Hepatocyte (in vitro differentiated cells): Measurements from ENCODE around the gene ARL16. TPM values are rescaled to one million over a fixed set of nuclear protein-coding genes. Genes with fewer than 3 reads are reported as not detected.

ENCODE experiments used
- DNase-seq: peaks from one replicate; pipeline ENCODE4 v3.0.0-alpha.2; 2016; ENCODE audit warnings: low spot score
- H2AFZ ChIP-seq: fragments of 200-600 bp; sonication (generic); 2 replicates; pipeline ENCODE4 v1.6.0; 2016; ENCODE audit warnings: antibody characterized with exemption, mild to moderate bottlenecking
- H3K27ac ChIP-seq: fragments of 200-600 bp; sonication (generic); 2 replicates; pipeline ENCODE4 v1.5.1; 2016; ENCODE audit warnings: mild to moderate bottlenecking
- H3K27me3 ChIP-seq: fragments of 200-600 bp; sonication (generic); 2 replicates; pipeline ENCODE4 v1.6.1; 2016
- H3K36me3 ChIP-seq: fragments of 200-600 bp; sonication (generic); replicated peaks from 2 replicates; pipeline ENCODE4 v1.5.1; 2016; ENCODE audit warnings: low read depth; ENCODE audit not compliant: insufficient read depth
- H3K4me1 ChIP-seq: fragments of 200-600 bp; sonication (generic); 2 replicates; pipeline ENCODE4 v1.5.1; 2016; ENCODE audit warnings: mild to moderate bottlenecking, moderate library complexity; ENCODE audit not compliant: insufficient read depth
- H3K4me2 ChIP-seq: fragments of 200-600 bp; sonication (generic); 2 replicates; pipeline ENCODE4 v1.6.0; 2016
- H3K4me3 ChIP-seq: fragments of 200-600 bp; sonication (generic); 2 replicates; pipeline ENCODE4 v1.5.1; 2016; ENCODE audit warnings: mild to moderate bottlenecking
- H3K79me2 ChIP-seq: fragments of 200-600 bp; sonication (generic); 2 replicates; pipeline ENCODE4 v1.6.0; 2017; ENCODE audit warnings: mild to moderate bottlenecking
- H3K9me2 ChIP-seq: fragments of 200-600 bp; sonication (generic); replicated peaks from 2 replicates; pipeline ENCODE4 v1.6.0; 2017; ENCODE audit warnings: mild to moderate bottlenecking; ENCODE audit not compliant: insufficient read depth
- H3K9me3 ChIP-seq: fragments of 200-600 bp; sonication (generic); 2 replicates; pipeline ENCODE4 v1.5.1; 2016; ENCODE audit warnings: low read depth, mild to moderate bottlenecking
- H4K20me1 ChIP-seq: fragments of 200-600 bp; sonication (generic); 2 replicates; pipeline ENCODE4 v1.6.0; 2016; ENCODE audit warnings: mild to moderate bottlenecking; ENCODE audit not compliant: insufficient read depth, poor library complexity, severe bottlenecking
- EZH2 ChIP-seq: fragments of 200-600 bp; sonication (generic); IDR thresholded peaks from 2 replicates; pipeline ENCODE4 v1.6.1; 2016; ENCODE audit warnings: antibody characterized with exemption, mild to moderate bottlenecking, borderline replicate concordance
- EZH2phosphoT487 ChIP-seq: fragments of 200-600 bp; sonication (generic); IDR thresholded peaks from one replicate; pipeline ENCODE4 v1.6.1; 2018; ENCODE audit warnings: antibody characterized with exemption, mild to moderate bottlenecking, low read depth, moderate library complexity; ENCODE audit not compliant: unreplicated experiment, severe bottlenecking
- WGBS: methylation state at CpG from one replicate; pipeline ENCODE4 v1.1.6; 2016; ENCODE audit warnings: low lambda C conversion rate; ENCODE audit errors: missing lambda C conversion rate; 5-methylcytosine and 5-hydroxymethylcytosine counted together
- polyA plus RNA-seq: library from polyadenylated mRNA; unstranded; fragments of >200 nt; fragmentation: Nextera tagmentation; extraction: Ambion mirVana; gene quantifications from 2 replicates; pipeline ENCODE4 v1.2.1, GENCODE V29; 2016
- total RNA-seq: library from RNA; depleted of rRNA; stranded (reverse); fragments of >200 nt; gene quantifications from 2 replicates; pipeline ENCODE4 v1.2.3, GENCODE V29; 2014
- TF ChIP-seq, protein P1 (sequence below): fragments of 200-600 bp; sonication (generic); IDR thresholded peaks from 2 replicates; pipeline ENCODE4 v1.5.1; 2016; ENCODE audit warnings: antibody characterized with exemption, mild to moderate bottlenecking; ENCODE audit not compliant: poor library complexity

ARL16 gene
- total and polyA plus RNA-seq, 2 experiments from 2014 or later: 38.8 to 70.6 TPM

GRCh38 chr17:81710514-81711308 is 27.1 kb upstream of the ARL16 start:
- Histone ChIP-seq H3K4me2 (peak overlapping the region; percentile 97), H3K4me1 (peaks cover 31% of the 10 kb centered on the region), H3K4me3 (no peak overlapping the region), H4K20me1 (no peaks in the 10 kb centered on the region), H3K36me3 (no peaks in the 10 kb centered on the region), H3K9me2 (no peaks in the 10 kb centered on the region), H3K27me3 (no peaks in the 10 kb centered on the region), H3K79me2 (peaks cover 28% of the 10 kb centered on the region), H3K27ac (peak overlapping the region; percentile 84), H2AFZ (peak overlapping the region; percentile 8), H3K9me3 (no peaks in the 10 kb centered on the region)
- 14% methylated on average over 29 of the region's 29 CpGs for WGBS
- no peak for TF ChIP-seq EZH2
- TF ChIP-seq, protein P1, sequence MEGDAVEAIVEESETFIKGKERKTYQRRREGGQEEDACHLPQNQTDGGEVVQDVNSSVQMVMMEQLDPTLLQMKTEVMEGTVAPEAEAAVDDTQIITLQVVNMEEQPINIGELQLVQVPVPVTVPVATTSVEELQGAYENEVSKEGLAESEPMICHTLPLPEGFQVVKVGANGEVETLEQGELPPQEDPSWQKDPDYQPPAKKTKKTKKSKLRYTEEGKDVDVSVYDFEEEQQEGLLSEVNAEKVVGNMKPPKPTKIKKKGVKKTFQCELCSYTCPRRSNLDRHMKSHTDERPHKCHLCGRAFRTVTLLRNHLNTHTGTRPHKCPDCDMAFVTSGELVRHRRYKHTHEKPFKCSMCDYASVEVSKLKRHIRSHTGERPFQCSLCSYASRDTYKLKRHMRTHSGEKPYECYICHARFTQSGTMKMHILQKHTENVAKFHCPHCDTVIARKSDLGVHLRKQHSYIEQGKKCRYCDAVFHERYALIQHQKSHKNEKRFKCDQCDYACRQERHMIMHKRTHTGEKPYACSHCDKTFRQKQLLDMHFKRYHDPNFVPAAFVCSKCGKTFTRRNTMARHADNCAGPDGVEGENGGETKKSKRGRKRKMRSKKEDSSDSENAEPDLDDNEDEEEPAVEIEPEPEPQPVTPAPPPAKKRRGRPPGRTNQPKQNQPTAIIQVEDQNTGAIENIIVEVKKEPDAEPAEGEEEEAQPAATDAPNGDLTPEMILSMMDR: no peak
- DNase-seq: peak; percentile 41

DNA sequence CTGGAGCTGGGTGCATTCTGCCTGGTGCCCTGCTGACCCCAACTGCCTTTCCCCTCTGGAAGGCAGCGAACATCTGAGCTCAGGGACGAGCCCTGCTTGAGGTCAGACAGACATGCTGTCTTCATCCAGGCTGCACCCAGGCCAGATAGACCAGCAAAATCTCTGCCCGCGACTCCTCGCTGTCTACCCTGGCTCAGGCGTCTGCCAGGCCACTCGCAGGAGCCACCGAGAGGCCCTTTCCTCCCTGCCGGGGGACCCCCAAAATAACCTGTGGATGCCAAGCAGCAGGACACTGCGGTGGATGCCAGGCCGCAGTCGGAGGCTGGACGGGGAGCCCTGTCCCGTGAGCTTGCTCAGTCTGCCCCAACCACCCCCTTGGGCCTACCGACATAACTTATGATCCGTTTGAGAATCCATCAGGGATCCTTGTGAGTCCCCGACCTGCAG is 25.2 kb upstream of the ARL16 start:
- no peaks in the 10 kb centered on the region for H3K9me2 ChIP-seq
- TF ChIP-seq EZH2 (no peak), EZH2phosphoT487 (no peak)
- TF ChIP-seq, protein P1: no peak
- no peaks in the 10 kb centered on the region for H3K36me3 ChIP-seq
- no peaks in the 10 kb centered on the region for H3K9me3 ChIP-seq
- no peak overlapping the region for H3K27ac ChIP-seq
- H2AFZ ChIP-seq: no peak overlapping the region
- no peak overlapping the region for H3K4me3 ChIP-seq
- WGBS: 95% methylated on average over 17 of the region's 17 CpGs
- H4K20me1 ChIP-seq: no peaks in the 10 kb centered on the region
- H3K79me2 ChIP-seq: peaks cover 28% of the 10 kb centered on the region
- no peak overlapping the region for H3K4me2 ChIP-seq
- DNase-seq: no peak
- H3K27me3 ChIP-seq: no peaks in the 10 kb centered on the region
- peaks cover 34% of the 10 kb centered on the region for H3K4me1 ChIP-seq

- no peaks in the 10 kb centered on the region for H4K20me1 ChIP-seq
- WGBS: 97% methylated on average over 23 of the region's 25 CpGs
Measured at GRCh38 chr17:81707725-81708646, 24.4 kb upstream of the ARL16 start.

More at GRCh38 chr17:81707725-81708646, 24.4 kb upstream of the ARL16 start:
- Histone ChIP-seq H3K4me1 (peaks cover 26% of the 10 kb centered on the region), H3K4me2 (no peak overlapping the region), H3K27ac (no peak overlapping the region), H3K9me3 (no peaks in the 10 kb centered on the region), H2AFZ (no peak overlapping the region), H3K27me3 (no peaks in the 10 kb centered on the region), H3K79me2 (peaks cover 26% of the 10 kb centered on the region), H3K9me2 (no peaks in the 10 kb centered on the region), H3K36me3 (no peaks in the 10 kb centered on the region), H3K4me3 (no peak overlapping the region)
- TF ChIP-seq, protein P1: no peak
- TF ChIP-seq EZH2phosphoT487: no peak
- no peak for TF ChIP-seq EZH2
- no peak for DNase-seq
